Measurements from ENCODE around the gene COL15A1. TPM values are rescaled to one million over a fixed set of nuclear protein-coding genes. Genes with fewer than 3 reads are reported as not detected.

The COL15A1 gene
- total RNA-seq, 2 experiments from 2014 or later, result not detected

GRCh38 chr9:99052815-99053715 lies 109.4 kb downstream of the COL15A1 start:
- peaks cover 2% of the 10 kb centered on the region for H3K27me3 Mint-ChIP-seq

GRCh38 chr9:99054581-99054980 lies 110.9 kb downstream of the COL15A1 start:
- Mint-ChIP-seq H3K27me3 (peaks cover 2% of the 10 kb centered on the region), H3K9me3 (ENCODE audit: low read depth) (no peaks in the 10 kb centered on the region), H3K36me3 (ENCODE audit: low read depth) (no peaks in the 10 kb centered on the region), H3K4me1 (peaks cover 64% of the 10 kb centered on the region), H3K27ac (no peak overlapping the region), H3K4me3 (no peak overlapping the region)
- intact Hi-C loops (cut with DNase I, micrococcal nuclease), result no loop called here
- ChIA-PET CTCF (interaction anchor here (0.8 to 1.4 kb wide), 2 partner anchors 9 to 20 kb away, joined by 3 read pairs; no protein-coding TSS in a partner anchor), POLR2A (interaction anchor here (0.7 kb wide), 1 partner anchor 205 kb away, joined by 4 read pairs; no protein-coding TSS in a partner anchor)
- ATAC-seq (no peak), DNase-seq (no peak)

More at GRCh38 chr9:99052815-99053715, 109.4 kb downstream of the COL15A1 start:
- H3K4me3 Mint-ChIP-seq, result no peak overlapping the region
- ChIA-PET CTCF (interaction anchor here (0.6 to 1.3 kb wide), 6 partner anchors 13 to 88 kb away, joined by 3 to 4 read pairs (median 3); no protein-coding TSS in a partner anchor), POLR2A (interaction anchor here (0.7 kb wide), 1 partner anchor 23 kb away, joined by 3 read pairs; no protein-coding TSS in a partner anchor)
- intact Hi-C loops (cut with DNase I, micrococcal nuclease), result no loop called here
- no peak overlapping the region for H3K27ac Mint-ChIP-seq
- H3K4me1 Mint-ChIP-seq, result peaks cover 48% of the 10 kb centered on the region
- H3K36me3 Mint-ChIP-seq (ENCODE audit: low read depth), result no peaks in the 10 kb centered on the region
- peak; percentile 20 for ATAC-seq
- no peaks in the 10 kb centered on the region for H3K9me3 Mint-ChIP-seq (ENCODE audit: low read depth)
- DNase-seq, result no peak

- H3K4me3 Mint-ChIP-seq, result no peak overlapping the region
- no peak for DNase-seq
- CTCF ChIA-PET, result interaction anchor here (1.0 to 1.4 kb wide), 6 partner anchors 8 to 85 kb away, joined by 3 to 5 read pairs (median 3); no protein-coding TSS in a partner anchor
- peaks cover 2% of the 10 kb centered on the region for H3K27me3 Mint-ChIP-seq
- H3K36me3 Mint-ChIP-seq (ENCODE audit: low read depth), result no peaks in the 10 kb centered on the region
- no peak for ATAC-seq
- POLR2A ChIA-PET, result interaction anchor here (0.6 kb wide), 1 partner anchor 16 kb away, joined by 6 read pairs; no protein-coding TSS in a partner anchor
- intact Hi-C loops (cut with DNase I, micrococcal nuclease), result loop anchor here in 1 of 2 experiments (5.0 kb wide), 3 partner anchors 197 to 757 kb away; no protein-coding TSS in a partner anchor
- H3K27ac Mint-ChIP-seq, result no peak overlapping the region
- peaks cover 64% of the 10 kb centered on the region for H3K4me1 Mint-ChIP-seq
- no peaks in the 10 kb centered on the region for H3K9me3 Mint-ChIP-seq (ENCODE audit: low read depth)
Measured at GRCh38 chr9:99055384-99055783, 111.7 kb downstream of the COL15A1 start.

- no peak for DNase-seq
- intact Hi-C loops (cut with DNase I, micrococcal nuclease), result loop anchor here in 1 of 2 experiments (2.0 to 5.0 kb wide), 4 partner anchors 196 to 756 kb away; partner anchors contain the start of gene GALNT12
- Mint-ChIP-seq H3K36me3 (ENCODE audit: low read depth) (no peaks in the 10 kb centered on the region), H3K9me3 (ENCODE audit: low read depth) (no peaks in the 10 kb centered on the region), H3K27me3 (peaks cover 2% of the 10 kb centered on the region), H3K27ac (no peak overlapping the region), H3K4me1 (peaks cover 68% of the 10 kb centered on the region), H3K4me3 (no peak overlapping the region)
- POLR2A ChIA-PET, result interaction anchor here (0.6 kb wide), 1 partner anchor 17 kb away, joined by 6 read pairs; no protein-coding TSS in a partner anchor
- CTCF ChIA-PET, result interaction anchor here (1.0 to 1.4 kb wide), 5 partner anchors 9 to 58 kb away, joined by 3 to 5 read pairs (median 3); no protein-coding TSS in a partner anchor
- ATAC-seq, result no peak
Measured at GRCh38 chr9:99056186-99056585, 112.5 kb downstream of the COL15A1 start.

GRCh38 chr9:99056886-99057664 lies 113.4 kb downstream of the COL15A1 start:
- peak overlapping the region; percentile 35 for H3K4me3 Mint-ChIP-seq
- ChIA-PET CTCF (interaction anchor here (1.1 kb wide), 1 partner anchor 76 kb away, joined by 3 read pairs; no protein-coding TSS in a partner anchor), POLR2A (no interaction called here)
- DNase-seq, result peak; percentile 55
- peak; percentile 52 for ATAC-seq
- intact Hi-C loops (cut with DNase I, micrococcal nuclease), result loop anchor here in 1 of 2 experiments (1.0 to 5.0 kb wide), 5 partner anchors 62 to 755 kb away; partner anchors contain the start of gene GALNT12
- peak overlapping the region; percentile 24 for H3K27ac Mint-ChIP-seq
- peaks cover 2% of the 10 kb centered on the region for H3K27me3 Mint-ChIP-seq
- H3K9me3 Mint-ChIP-seq (ENCODE audit: low read depth), result no peaks in the 10 kb centered on the region
- peaks cover 68% of the 10 kb centered on the region for H3K4me1 Mint-ChIP-seq
- H3K36me3 Mint-ChIP-seq (ENCODE audit: low read depth), result no peaks in the 10 kb centered on the region

GRCh38 chr9:99057665-99058625 lies 114.2 kb downstream of the COL15A1 start:
- H3K4me3 Mint-ChIP-seq, result peak overlapping the region; percentile 35
- CTCF ChIA-PET, result interaction anchor here (0.5 to 1.3 kb wide), 10 partner anchors 9 to 251 kb away, joined by 3 to 5 read pairs (median 3); no protein-coding TSS in a partner anchor
- H3K36me3 Mint-ChIP-seq (ENCODE audit: low read depth), result no peaks in the 10 kb centered on the region
- peak overlapping the region; percentile 79 for H3K27ac Mint-ChIP-seq
- peaks cover 66% of the 10 kb centered on the region for H3K4me1 Mint-ChIP-seq
- POLR2A ChIA-PET, result interaction anchor here (0.9 kb wide), 1 partner anchor 46 kb away, joined by 3 read pairs; no protein-coding TSS in a partner anchor
- H3K27me3 Mint-ChIP-seq, result peaks cover 2% of the 10 kb centered on the region
- DNase-seq (peak; percentile 89), ATAC-seq (peak; percentile 59)
- no peaks in the 10 kb centered on the region for H3K9me3 Mint-ChIP-seq (ENCODE audit: low read depth)
- intact Hi-C loops (cut with DNase I, micrococcal nuclease), result loop anchor here (1.0 to 5.0 kb wide), 8 partner anchors 19 to 754 kb away; partner anchors contain the start of genes TGFBR1 (in 2 of the 2) and GALNT12 (in 1 of the 2)

GRCh38 chr9:99058964-99059921 lies 115.5 kb downstream of the COL15A1 start:
- no peaks in the 10 kb centered on the region for H3K36me3 Mint-ChIP-seq (ENCODE audit: low read depth)
- no peak overlapping the region for H3K4me3 Mint-ChIP-seq
- H3K4me1 Mint-ChIP-seq, result peaks cover 61% of the 10 kb centered on the region
- ATAC-seq, result peak; percentile 77
- ChIA-PET POLR2A (interaction anchor here (1.4 kb wide), 1 partner anchor 44 kb away, joined by 6 read pairs; no protein-coding TSS in a partner anchor), CTCF (interaction anchor here (1.0 to 1.3 kb wide), 3 partner anchors 50 to 210 kb away, joined by 3 read pairs; no protein-coding TSS in a partner anchor)
- no peaks in the 10 kb centered on the region for H3K9me3 Mint-ChIP-seq (ENCODE audit: low read depth)
- intact Hi-C loops (cut with DNase I, micrococcal nuclease), result loop anchor here (1.0 to 5.0 kb wide), 6 partner anchors 18 to 753 kb away; partner anchors contain the start of gene TGFBR1 (in 2 of the 2)
- DNase-seq, result peak; percentile 27
- H3K27ac Mint-ChIP-seq, result peak overlapping the region; percentile 67
- H3K27me3 Mint-ChIP-seq, result peaks cover 2% of the 10 kb centered on the region

GRCh38 chr9:99060621-99061020 lies 116.9 kb downstream of the COL15A1 start:
- intact Hi-C loops (cut with DNase I, micrococcal nuclease), result no loop called here
- Mint-ChIP-seq H3K36me3 (ENCODE audit: low read depth) (no peaks in the 10 kb centered on the region), H3K9me3 (ENCODE audit: low read depth) (no peaks in the 10 kb centered on the region), H3K27me3 (no peaks in the 10 kb centered on the region), H3K4me1 (peaks cover 54% of the 10 kb centered on the region), H3K27ac (no peak overlapping the region), H3K4me3 (no peak overlapping the region)
- ChIA-PET CTCF (interaction anchor here (0.6 kb wide), 1 partner anchor 61 kb away, joined by 3 read pairs; no protein-coding TSS in a partner anchor), POLR2A (interaction anchor here (0.6 kb wide), 1 partner anchor 44 kb away, joined by 5 read pairs; the partner anchor contains the start of gene TGFBR1)
- DNase-seq (no peak), ATAC-seq (no peak)

- no peak for DNase-seq
- peaks cover 37% of the 10 kb centered on the region for H3K4me1 Mint-ChIP-seq
- POLR2A ChIA-PET, result no interaction called here
- intact Hi-C loops (cut with DNase I, micrococcal nuclease), result no loop called here
- no peak for ATAC-seq
- no peaks in the 10 kb centered on the region for H3K9me3 Mint-ChIP-seq (ENCODE audit: low read depth)
- no peak overlapping the region for H3K4me3 Mint-ChIP-seq
- CTCF ChIA-PET, result no interaction called here
- no peak overlapping the region for H3K27ac Mint-ChIP-seq
- no peaks in the 10 kb centered on the region for H3K36me3 Mint-ChIP-seq (ENCODE audit: low read depth)
- no peaks in the 10 kb centered on the region for H3K27me3 Mint-ChIP-seq
Measured at GRCh38 chr9:99062549-99062948, 118.8 kb downstream of the COL15A1 start.

Data from activated CD4-positive, alpha-beta T cell treated with anti-CD3 and anti-CD28 coated beads for 36 hours (primary cell).